Panc1 (cell line): ENCODE results near the gene RARRES2. TPM values are rescaled to one million over a fixed set of nuclear protein-coding genes. Genes with fewer than 3 reads are reported as not detected.

Experiments used
- ATAC-seq: fragments of 200-7000 bp; cut with Tn5 transposase; 2 replicates; pipeline ENCODE4 v1.9.1; 2020; ENCODE audit warnings: mild to moderate bottlenecking, moderate library complexity
- BruUV-seq: library from RNA; stranded (reverse); fragments of 400-500 nt; replicated peaks from 2 replicates; lab custom pipeline; 2021; lab: Mats Ljungman, UMichigan
- CTCF ChIA-PET: fragments of 300-600 bp; sonication (Branson Sonifier 250); formaldehyde crosslinking; loops from one replicate; lab custom pipeline; 2022; ENCODE audit warnings: antibody characterized with exemption; lab: Charles Lee
- POLR2A ChIA-PET: fragments of 300-600 bp; sonication (Branson Sonifier 250); formaldehyde crosslinking; loops from one replicate; lab custom pipeline; 2022; ENCODE audit warnings: antibody characterized with exemption; lab: Charles Lee
- DNase-seq: peaks from one replicate; pipeline ENCODE4 v3.0.0-alpha.2; 2010; ENCODE audit warnings: low read depth, low spot score
- H3K27ac ChIP-seq: 2 replicates; pipeline ENCODE4 v1.5.1; 2011; ENCODE audit warnings: mild to moderate bottlenecking, low read length, inconsistent platforms
- H3K27me3 ChIP-seq: fragments of 200-500 bp; sonication (Bioruptor generic); 2 replicates; pipeline ENCODE4 v1.6.0; 2014; ENCODE audit warnings: low read length, inconsistent platforms; ENCODE audit not compliant: control insufficient read depth, insufficient read depth
- H3K36me3 ChIP-seq: fragments of 200-500 bp; sonication (Bioruptor generic); 2 replicates; pipeline ENCODE4 v1.5.1; 2014; ENCODE audit warnings: inconsistent platforms, mild to moderate bottlenecking, low read length, moderate library complexity; ENCODE audit not compliant: control insufficient read depth, insufficient read depth
- H3K4me1 ChIP-seq: 2 replicates; pipeline ENCODE4 v1.5.1; 2011; ENCODE audit warnings: inconsistent platforms, mild to moderate bottlenecking, low read length, moderate library complexity; ENCODE audit not compliant: control insufficient read depth, insufficient read depth
- H3K4me3 ChIP-seq, 2 experiments: 2 replicates each; pipeline ENCODE4 v1.5.1; 2011 to 2012; ENCODE audit warnings: low read depth in 2 of 2, low read length in 2 of 2, mild to moderate bottlenecking in 2 of 2, inconsistent platforms in 1 of 2, moderate library complexity in 1 of 2
- H3K9me3 ChIP-seq: fragments of 200-500 bp; sonication (Bioruptor generic); 2 replicates; pipeline ENCODE4 v1.5.1; 2014; ENCODE audit warnings: low read depth, mild to moderate bottlenecking, inconsistent platforms, low read length, moderate library complexity; ENCODE audit not compliant: control insufficient read depth, insufficient read depth
- CTCF ChIP-seq: fragments of 450-650 bp; IDR thresholded peaks from 2 replicates; pipeline ENCODE4 v1.5.1; 2017; ENCODE audit warnings: mild to moderate bottlenecking
- POLR2AphosphoS5 ChIP-seq: IDR thresholded peaks from 2 replicates; pipeline ENCODE4 v1.6.1; 2012; ENCODE audit warnings: mild to moderate bottlenecking, low read depth, low read length, moderate library complexity
- REST ChIP-seq, 2 experiments: IDR thresholded peaks; 2 replicates each; pipeline ENCODE4 v1.6.1; 2011 to 2012; ENCODE audit warnings: low read depth in 2 of 2, control low read depth in 1 of 2, low read length in 1 of 2, mild to moderate bottlenecking in 1 of 2, moderate library complexity in 1 of 2; ENCODE audit not compliant: insufficient read depth in 1 of 2
- SIN3A ChIP-seq: IDR thresholded peaks from 2 replicates; pipeline ENCODE4 v1.6.1; 2012; ENCODE audit warnings: low read depth, mild to moderate bottlenecking, low read length, moderate library complexity, borderline replicate concordance; ENCODE audit not compliant: insufficient read depth
- TCF7L2 ChIP-seq: IDR thresholded peaks from 2 replicates; pipeline ENCODE4 v1.6.1; 2011; ENCODE audit warnings: mild to moderate bottlenecking, low read depth, low read length, inconsistent platforms
- in situ Hi-C: cut with HindIII; loops from 2 replicates; pipeline ENCODE4 v1.10.0; 2016; ENCODE audit warnings: low sequenced_read_pairs, low pct_unique_long_range_greater_than_20kb
- intact Hi-C: fragments of 100-400 bp; cut with micrococcal nuclease; formaldehyde crosslinking; loops from one replicate; pipeline ENCODE4 v1.10.0; 2022; ENCODE audit not compliant: unreplicated experiment
- total RNA-seq: library from RNA; stranded (reverse); gene quantifications from one replicate; pipeline ENCODE4 v1.2.1, GENCODE V29; 2021; ENCODE audit not compliant: unreplicated experiment

RARRES2 gene
- total RNA-seq, 1 experiment from 2014 or later: 1.1 TPM

DNA sequence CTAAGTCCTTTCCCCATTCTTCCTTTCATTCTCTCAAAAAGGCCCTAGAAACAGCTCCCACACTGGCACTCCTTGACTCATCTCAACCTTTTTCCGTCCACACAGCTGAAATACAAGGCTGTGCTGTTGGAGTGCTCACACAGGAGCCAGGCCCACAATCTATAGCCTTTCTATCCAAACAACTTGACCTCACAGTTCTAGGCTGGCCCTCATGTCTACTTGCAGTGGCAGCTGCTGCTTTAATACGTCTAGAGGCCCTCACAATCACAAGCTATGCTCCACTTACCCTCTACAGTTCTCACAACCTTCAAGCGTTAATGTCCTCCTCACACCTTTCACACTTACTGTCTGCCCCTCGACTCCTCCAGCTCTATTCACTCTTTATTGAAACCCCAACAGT, 30.3 kb downstream of the RARRES2 start:
- intact Hi-C loops (no loop called here), in situ Hi-C loops (no loop called here)
- CTCF ChIA-PET: no interaction called here
- no peak overlapping the region for H3K4me3 ChIP-seq
- no peaks in the 10 kb centered on the region for H3K9me3 ChIP-seq
- BruUV-seq: no TSS peak
- DNase-seq: no peak
- POLR2A ChIA-PET: no interaction called here
- H3K4me1 ChIP-seq: no peaks in the 10 kb centered on the region
- no peak overlapping the region for H3K27ac ChIP-seq
- no peak for TF ChIP-seq TCF7L2
- TF ChIP-seq SIN3A: no peak
- TF ChIP-seq CTCF: no peak
- TF ChIP-seq POLR2AphosphoS5: no peak
- no peak for TF ChIP-seq REST (IDR thresholded peaks at IDR 0.05; ENCODE audit: insufficient read depth in 1 of 2, low read depth in 2 of 2, low read length in 1 of 2)
- no peaks in the 10 kb centered on the region for H3K36me3 ChIP-seq
- ATAC-seq: no peak
- no peaks in the 10 kb centered on the region for H3K27me3 ChIP-seq

DNA sequence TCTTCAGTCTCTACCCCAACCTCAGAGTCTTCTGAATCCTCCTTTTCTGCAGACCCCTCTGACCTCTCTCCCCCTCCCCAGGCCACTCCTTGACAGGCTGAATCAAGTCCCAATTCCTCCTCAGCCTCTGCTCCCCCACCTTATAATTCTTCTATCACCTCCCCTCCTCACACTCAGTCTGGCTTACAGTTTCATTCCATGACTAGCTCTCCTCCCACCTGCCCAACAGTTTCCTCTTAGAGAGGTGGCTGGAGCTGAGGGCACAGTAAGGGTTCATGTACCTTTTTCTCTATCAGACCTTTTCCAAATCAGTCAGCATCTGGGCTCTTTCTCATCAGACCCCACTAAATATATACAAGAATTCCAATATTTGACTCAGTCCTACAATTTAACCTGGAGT, 32.9 kb downstream of the RARRES2 start:
- DNase-seq (no peak), ATAC-seq (no peak)
- intact Hi-C loops: no loop called here
- in situ Hi-C loops: no loop called here
- no peaks in the 10 kb centered on the region for H3K36me3 ChIP-seq
- no peaks in the 10 kb centered on the region for H3K27me3 ChIP-seq
- no peak overlapping the region for H3K27ac ChIP-seq
- no peak overlapping the region for H3K4me3 ChIP-seq
- no peaks in the 10 kb centered on the region for H3K9me3 ChIP-seq
- CTCF ChIA-PET: no interaction called here
- no peaks in the 10 kb centered on the region for H3K4me1 ChIP-seq
- POLR2A ChIA-PET: no interaction called here
- BruUV-seq: no TSS peak
- no peak for TF ChIP-seq CTCF
- no peak for TF ChIP-seq POLR2AphosphoS5
- no peak for TF ChIP-seq SIN3A
- TF ChIP-seq REST (IDR thresholded peaks at IDR 0.05; ENCODE audit: insufficient read depth in 1 of 2, low read depth in 2 of 2, low read length in 1 of 2): no peak
